ENCODE measurements around the gene PNRC1.

GRCh38 chr6:89087881-89088280 lies 7.3 kb downstream of the PNRC1 start:
- TF ChIP-seq CTCF (conservative IDR thresholded peaks at IDR 0.05) = no peak
- no peak for TF ChIP-seq EZH2 (IDR thresholded peaks at IDR 0.05; ENCODE audit: low read depth)

All from PC-9 (cell line).